ENCODE data around the gene ATP13A5.

The ATP13A5 gene, protein sequence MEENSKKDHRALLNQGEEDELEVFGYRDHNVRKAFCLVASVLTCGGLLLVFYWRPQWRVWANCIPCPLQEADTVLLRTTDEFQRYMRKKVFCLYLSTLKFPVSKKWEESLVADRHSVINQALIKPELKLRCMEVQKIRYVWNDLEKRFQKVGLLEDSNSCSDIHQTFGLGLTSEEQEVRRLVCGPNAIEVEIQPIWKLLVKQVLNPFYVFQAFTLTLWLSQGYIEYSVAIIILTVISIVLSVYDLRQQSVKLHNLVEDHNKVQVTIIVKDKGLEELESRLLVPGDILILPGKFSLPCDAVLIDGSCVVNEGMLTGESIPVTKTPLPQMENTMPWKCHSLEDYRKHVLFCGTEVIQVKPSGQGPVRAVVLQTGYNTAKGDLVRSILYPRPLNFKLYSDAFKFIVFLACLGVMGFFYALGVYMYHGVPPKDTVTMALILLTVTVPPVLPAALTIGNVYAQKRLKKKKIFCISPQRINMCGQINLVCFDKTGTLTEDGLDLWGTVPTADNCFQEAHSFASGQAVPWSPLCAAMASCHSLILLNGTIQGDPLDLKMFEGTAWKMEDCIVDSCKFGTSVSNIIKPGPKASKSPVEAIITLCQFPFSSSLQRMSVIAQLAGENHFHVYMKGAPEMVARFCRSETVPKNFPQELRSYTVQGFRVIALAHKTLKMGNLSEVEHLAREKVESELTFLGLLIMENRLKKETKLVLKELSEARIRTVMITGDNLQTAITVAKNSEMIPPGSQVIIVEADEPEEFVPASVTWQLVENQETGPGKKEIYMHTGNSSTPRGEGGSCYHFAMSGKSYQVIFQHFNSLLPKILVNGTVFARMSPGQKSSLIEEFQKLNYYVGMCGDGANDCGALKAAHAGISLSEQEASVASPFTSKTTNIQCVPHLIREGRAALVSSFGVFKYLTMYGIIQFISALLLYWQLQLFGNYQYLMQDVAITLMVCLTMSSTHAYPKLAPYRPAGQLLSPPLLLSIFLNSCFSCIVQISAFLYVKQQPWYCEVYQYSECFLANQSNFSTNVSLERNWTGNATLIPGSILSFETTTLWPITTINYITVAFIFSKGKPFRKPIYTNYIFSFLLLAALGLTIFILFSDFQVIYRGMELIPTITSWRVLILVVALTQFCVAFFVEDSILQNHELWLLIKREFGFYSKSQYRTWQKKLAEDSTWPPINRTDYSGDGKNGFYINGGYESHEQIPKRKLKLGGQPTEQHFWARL

DNA sequence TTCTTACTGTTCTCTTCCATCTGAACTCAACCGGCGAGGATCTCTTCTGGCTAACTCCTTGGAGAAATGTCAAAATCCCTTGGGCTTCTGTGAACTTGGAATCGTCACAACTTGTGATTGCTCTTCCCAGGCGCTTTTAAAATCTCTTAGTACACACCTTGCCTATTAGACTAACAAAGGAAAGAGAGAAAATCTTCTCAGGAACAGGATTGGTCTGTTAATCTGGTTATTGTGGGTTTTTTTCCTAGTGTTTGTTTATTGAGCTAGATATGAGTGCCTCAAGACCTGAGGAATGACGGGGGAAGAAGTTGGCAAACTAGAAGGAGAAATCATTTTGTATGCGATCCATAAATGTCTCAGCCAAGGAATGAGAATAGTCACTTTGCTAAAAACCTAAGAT lies at the start of gene ATP13A5:
TSS of gene ATP13A5 (minus strand) at position 48 of the 400 bp plus-strand sequence. CDS start at position 20, 28 bp downstream.
- DNase-seq (ENCODE audit: insufficient read length, low spot score), result no peak
- no peak for FAIRE-seq

DNA sequence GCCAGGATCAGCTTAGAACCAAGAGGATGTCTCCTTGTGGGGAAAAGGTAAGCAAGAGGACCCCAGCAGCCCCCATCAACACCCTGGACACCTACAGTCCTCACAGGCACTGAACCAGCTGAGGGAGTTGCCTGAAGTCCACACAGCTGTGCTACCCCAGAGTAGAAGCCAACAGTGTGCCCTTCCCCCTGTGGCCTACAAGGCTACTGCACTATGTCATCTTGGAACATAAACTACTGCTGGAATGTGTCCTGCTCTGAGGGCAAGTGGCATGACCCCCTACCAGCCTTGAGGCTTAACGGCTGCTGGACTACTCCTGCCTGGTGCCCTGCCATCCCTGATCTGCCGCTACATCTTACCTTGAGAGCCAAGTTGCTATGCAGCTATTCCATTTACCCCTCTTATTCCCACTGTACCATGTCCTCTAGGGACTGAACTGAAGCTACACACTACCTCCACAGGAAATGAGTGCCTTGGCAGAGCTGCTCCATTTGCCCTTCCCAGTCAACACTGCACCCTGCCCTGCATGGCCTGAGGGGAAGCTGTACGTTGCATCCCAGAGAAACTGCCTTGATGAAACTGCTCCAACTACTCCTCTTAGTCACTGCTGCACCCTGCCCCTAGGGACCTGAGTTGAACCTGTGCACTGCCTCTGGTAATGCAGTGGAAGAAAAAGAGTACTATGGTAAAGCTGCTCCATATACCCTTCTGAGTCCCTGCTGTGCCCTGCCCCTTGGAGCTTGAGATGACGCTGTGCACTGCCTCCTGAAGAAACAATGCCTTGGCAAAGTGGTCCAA lies 40.2 kb upstream of the ATP13A5 start:
- DNase-seq (ENCODE audit: insufficient read length, low spot score) (no peak), FAIRE-seq (no peak)

DNA sequence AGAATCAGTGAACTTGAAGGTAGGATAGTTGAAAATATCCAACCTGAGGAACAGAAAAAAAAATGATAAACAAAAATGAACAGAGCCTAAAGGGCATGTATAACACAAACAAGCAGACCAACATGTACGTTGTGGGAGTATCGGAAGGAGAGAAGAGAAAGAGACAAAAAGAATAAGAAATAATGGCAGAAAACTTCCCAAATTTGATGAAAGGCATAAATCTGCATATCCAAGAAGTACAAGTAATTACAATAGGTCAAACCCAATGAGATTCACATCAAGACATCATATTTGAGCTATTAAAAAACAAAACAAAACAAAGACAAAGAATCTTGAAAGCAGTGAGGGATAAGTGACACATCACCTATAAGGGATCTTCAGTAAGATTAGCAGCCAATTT lies 38.1 kb upstream of the ATP13A5 start:
- no peak for DNase-seq (ENCODE audit: insufficient read length, low spot score)
- no peak for FAIRE-seq

DNA sequence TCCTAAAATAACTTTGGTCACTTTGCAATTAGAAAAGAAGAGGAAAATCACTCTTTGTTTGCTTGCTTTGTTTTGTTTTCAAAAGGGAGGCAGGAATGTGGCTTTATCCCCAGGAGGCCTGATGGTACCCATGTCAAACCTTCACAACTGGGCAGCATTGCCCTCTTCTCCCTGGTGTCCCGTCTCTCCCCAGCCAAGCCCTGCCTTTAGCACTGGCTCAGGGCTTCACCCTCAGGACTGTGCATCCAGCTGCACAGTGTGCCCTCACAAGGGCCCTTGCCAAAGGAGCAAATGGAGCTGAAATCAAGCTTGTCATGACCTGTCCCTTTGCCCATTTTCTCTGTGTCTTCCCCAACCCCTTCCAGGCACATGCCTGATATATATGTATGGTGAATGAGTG lies 29.1 kb upstream of the ATP13A5 start:
- no peak for FAIRE-seq
- no peak for DNase-seq (ENCODE audit: insufficient read length, low spot score)

DNA sequence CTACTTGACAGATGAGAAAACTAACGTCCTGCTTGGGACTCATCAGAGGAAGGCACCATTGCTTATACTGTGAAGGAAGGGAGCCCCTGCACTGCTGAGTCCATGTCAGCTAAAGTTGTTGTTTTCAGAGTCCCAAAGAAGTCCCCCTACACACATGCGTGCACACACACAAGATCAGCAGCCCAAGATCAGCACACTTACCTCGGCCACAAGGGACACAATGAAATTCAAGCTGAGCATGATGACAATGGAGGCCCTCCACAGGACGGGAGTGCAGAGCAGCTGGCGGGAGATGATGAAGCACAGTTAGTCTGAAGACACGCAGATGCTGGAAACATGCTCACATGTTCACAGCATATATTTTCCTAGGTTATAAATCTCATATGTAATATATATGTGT lies 28.6 kb upstream of the ATP13A5 start:
- DNase-seq (ENCODE audit: insufficient read length, low spot score) (no peak), FAIRE-seq (no peak)

DNA sequence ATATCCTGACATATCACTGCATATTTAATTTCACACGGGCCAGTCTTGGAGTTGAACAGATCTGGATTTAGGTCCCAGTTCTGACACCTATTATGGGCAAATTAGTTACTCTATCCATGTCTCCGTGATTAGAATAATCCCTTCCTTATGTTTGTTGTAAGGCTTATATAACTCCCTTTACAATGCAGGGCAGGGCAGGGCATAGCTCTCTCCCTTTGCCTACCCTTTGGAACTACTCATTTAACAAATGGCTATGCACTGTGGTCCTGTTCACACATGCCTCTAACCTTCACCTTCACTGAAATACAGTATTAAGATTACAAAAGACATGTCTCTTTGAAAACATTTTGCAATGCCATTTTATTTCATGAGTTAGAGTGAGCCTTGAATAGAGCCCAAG lies 24.8 kb upstream of the ATP13A5 start:
- DNase-seq (ENCODE audit: insufficient read length, low spot score), result no peak
- FAIRE-seq, result no peak

DNA sequence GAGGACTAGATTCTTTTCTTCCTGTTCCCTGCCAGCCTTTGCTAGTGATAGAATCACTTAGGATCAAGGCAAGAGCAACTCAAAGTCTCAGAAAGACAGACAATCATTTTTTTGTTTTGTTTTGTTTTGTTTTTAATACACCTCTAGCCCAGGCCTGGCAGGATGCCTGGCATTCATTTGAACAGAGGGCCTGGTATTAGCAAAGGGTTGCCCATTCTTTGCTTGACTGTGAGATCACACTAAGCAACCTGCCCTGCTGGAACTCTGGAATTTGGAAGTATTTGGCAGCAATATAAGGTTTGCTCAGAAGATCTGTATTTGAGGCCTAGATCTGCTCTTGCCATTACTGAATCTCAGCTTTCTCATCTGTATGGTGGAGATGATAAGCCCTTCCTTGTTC lies 21.8 kb upstream of the ATP13A5 start:
- no peak for DNase-seq (ENCODE audit: insufficient read length, low spot score)

DNA sequence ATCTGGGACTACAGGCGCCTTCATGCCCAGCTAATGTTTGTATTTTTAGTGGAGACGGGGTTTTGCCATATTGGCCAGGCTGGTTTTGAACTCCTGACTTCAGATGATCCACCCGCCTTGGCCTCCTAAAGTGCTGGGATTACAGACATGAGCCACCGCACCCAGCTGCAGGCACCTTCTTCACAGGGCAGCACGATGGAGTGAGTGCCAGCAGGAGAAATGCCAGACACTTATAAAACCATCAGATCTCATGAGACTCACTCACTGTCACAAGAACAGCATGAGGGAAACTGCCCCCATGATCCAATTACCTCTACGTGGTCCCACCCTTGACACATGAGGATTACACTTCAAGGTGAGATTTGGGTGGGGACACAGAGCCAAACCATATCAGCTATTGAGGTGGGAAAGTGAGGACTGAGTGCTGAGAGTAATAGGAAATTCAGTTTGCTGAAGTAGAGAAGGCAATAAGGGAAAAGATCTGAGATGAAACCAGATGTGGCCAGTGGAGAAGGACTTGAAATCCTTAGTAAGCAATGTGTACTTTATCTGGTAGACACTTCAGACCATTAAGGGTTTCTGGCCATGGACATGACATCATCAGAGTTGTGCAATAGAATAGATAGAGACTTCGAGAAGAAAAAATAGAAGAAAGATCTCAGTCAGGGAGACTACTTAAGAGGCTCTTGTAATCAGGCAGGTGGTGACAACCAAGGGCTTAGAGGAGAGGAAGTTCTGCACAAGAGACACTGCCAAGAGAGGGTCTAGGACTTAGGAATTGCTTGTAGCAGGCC lies 18.1 kb upstream of the ATP13A5 start:
- FAIRE-seq (no peak), DNase-seq (ENCODE audit: insufficient read length, low spot score) (no peak)

More for the DNA sequence above, 21.8 kb upstream of the ATP13A5 start:
- no peak for FAIRE-seq

DNA sequence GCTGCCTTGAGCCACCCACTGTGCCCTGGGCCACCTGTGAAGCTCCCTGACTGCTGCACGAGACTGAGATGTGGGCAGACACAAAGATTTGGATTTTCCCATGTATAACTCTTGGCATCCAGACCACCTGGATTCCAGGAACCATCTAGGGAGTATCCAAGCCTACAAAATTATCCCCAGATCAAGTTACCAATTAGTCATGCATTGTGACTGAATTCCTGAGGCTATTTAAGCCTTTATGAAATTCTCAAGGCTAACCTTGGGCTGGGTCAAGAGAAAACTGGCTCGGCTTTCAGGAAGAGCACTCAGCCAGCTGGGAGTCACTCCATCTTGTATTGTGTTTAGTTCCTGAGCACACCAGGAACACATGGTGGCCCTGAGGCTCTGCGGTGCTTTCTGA lies 13.3 kb upstream of the ATP13A5 start:
- DNase-seq (ENCODE audit: insufficient read length, low spot score), result peak; percentile 15
- no peak for FAIRE-seq

DNA sequence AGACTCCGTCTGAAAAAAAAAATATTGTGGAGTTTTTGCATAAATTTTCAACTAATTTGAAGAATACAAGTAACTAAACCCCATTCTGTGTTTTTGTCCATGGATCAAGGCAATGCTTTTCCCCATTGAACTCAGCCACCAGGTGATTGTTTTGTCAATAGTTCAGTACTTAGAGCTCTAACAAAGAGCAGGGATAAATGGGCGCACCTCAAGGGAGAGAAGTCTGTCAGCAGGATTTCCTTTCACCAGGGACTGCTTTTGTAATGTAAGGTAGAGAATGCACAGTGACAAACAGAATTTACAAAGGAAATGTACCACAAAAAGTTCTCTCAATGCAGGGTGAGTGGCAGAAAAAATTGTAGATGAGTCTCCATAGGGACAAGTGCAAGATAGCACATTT lies 10.8 kb upstream of the ATP13A5 start:
- FAIRE-seq, result no peak
- no peak for DNase-seq (ENCODE audit: insufficient read length, low spot score)

DNA sequence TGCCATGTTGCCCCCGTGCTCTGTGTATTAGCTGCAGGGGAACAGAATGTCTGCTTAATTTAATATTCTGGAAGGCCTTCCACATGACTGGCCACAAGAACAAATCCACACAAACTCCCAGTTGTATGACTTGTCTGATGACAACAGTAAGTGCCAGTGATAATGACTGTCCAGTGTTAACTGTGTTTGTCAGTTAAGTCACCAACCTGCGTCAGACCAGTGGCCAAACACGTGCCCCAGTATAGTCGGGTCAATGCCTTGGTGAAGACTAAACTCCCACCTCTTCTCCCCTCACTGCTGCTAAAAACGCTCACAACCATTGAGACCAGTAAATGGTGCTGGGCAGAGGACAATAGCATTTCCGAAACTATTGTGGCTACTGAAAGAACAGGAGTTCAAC lies 9.8 kb upstream of the ATP13A5 start:
- FAIRE-seq (no peak), DNase-seq (ENCODE audit: insufficient read length, low spot score) (no peak)

DNA sequence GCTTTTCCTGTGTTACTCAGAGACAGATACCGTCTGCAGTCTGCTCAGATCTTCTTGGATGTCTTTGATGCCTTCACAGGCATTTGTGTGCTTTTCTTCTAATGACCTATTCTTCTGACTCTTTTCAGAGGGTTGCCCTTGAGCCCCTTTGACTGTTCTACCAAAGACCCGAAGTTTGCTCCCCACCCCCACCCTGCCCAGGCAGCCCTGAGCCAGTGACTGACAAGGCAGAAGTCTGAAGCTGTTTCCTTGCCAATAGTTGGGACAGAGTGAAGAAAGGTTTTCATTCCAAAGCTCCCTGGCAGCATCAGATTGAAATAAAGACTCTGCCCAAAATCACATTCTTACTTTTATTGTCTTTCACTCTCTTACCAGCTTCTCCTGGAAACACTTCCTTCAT lies 9.0 kb upstream of the ATP13A5 start:
- FAIRE-seq (no peak), DNase-seq (ENCODE audit: insufficient read length, low spot score) (no peak)

DNA sequence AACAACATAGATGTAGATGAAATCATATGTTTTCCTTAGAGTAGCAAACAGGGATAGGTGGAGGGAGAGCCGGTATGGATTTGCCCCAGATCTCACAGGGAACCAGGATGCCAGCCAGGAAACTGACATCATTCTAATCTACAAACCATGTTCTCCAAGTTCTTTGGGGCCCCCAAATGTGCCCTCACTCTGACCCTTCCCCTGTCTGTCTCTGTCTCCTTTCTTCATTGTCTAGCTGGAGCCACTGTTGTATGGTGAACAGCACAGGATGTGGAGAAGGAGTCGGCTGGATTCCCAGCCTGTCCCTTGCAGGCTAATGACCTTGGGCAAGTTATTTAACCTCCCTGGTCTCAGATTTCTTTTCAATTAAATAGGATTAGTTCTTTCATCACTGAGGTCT lies 962 bp downstream of the ATP13A5 start:
- DNase-seq (ENCODE audit: insufficient read length, low spot score), result no peak

DNA sequence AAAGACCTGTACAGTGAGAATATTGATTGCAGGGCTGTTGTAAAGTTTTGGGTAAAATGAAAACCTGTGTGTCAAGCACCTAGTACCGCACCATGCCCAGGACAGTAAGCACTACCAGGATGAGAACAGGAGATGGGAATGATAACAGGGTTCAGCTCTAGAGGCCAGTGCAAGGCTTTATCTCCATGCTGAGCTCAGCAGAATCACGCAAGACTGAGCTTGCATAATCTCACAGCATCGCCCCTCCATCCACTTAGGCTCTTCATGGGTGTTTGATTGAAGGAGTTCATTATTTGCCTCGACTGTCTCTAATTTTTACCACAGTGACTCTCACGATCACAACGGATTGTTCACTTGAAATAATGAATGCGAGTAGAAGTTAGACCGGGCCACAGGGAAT lies 2.9 kb downstream of the ATP13A5 start:
- no peak for DNase-seq (ENCODE audit: insufficient read length, low spot score)
- FAIRE-seq, result no peak

More for the DNA sequence above, 962 bp downstream of the ATP13A5 start:
- FAIRE-seq, result no peak

DNA sequence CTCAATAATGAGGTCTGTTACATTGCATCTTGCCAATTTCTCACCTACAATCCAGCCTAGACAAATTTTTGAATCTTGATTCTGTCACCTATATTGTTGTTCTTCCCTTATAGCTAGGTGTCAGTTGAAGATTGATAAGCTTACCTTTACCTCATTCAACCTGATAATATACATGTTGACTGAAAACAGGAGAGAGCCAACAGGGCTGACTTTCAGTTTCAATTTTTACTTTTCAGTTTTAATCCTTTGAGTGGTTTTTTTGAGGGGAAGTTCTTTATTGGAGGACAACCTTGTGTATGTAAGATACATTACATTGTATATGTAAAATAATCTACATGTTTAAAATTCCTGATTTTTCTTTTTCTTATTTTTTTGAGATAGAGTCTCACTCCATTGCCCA lies 5.8 kb downstream of the ATP13A5 start:
- DNase-seq (ENCODE audit: insufficient read length, low spot score) (no peak), FAIRE-seq (no peak)

DNA sequence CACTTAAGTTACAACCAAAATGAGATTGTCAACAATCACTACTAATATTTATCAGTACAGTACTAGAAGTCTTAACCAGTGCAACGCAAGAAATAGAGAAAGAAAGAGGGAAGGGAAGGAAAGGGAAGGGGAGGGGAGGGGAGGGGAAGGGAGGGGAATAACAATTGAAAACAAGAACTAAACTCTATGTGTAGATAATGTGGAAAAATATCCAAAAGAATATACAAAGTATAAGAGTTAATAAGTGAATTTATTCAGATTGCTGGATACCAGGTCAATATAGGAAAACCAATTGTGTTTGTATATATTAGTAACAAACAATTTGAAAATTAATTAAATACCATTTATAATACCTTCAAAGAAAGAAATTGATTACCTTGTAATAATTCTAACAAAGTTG lies 10.7 kb downstream of the ATP13A5 start:
- no peak for FAIRE-seq
- DNase-seq (ENCODE audit: insufficient read length, low spot score), result no peak

DNA sequence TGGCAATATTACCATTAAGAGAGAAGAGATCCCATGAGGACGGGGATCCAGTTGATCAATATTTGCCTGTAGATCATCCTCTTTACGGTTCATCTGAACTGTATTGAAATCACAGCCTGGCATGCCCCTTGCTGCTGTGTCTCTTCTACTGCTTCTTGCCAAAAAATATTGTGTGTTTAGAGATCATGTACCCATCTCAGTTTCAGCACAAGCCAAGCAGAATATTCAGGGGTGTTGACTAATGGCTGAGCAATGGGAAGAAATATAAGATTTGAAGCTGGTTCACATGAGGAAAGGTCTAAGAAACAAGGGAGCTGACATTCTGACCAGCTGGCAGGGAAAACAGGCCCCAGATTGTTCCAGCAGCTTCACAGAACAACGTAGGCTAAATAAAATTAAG lies 21.3 kb downstream of the ATP13A5 start:
- no peak for FAIRE-seq

DNA sequence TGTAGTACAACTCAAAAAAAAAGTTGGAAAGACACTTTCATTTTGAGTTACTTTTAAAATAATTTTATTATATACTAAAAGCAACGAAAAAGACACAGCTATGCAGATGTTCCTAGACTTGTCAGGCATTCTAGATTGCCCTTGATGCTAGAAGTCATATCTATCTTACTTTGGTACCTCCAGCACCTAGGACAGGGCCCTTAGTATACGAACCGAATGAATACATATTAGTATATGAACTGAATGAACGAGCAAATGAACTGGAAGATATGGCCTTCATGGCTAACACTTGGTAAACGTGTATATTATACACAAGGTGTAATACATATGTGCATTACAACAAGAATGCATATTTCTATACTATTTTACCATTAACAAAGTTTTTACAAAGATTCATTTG lies 24.1 kb downstream of the ATP13A5 start:
- DNase-seq (ENCODE audit: insufficient read length, low spot score) (no peak), FAIRE-seq (no peak)

More for the DNA sequence above, 21.3 kb downstream of the ATP13A5 start:
- no peak for DNase-seq (ENCODE audit: insufficient read length, low spot score)

DNA sequence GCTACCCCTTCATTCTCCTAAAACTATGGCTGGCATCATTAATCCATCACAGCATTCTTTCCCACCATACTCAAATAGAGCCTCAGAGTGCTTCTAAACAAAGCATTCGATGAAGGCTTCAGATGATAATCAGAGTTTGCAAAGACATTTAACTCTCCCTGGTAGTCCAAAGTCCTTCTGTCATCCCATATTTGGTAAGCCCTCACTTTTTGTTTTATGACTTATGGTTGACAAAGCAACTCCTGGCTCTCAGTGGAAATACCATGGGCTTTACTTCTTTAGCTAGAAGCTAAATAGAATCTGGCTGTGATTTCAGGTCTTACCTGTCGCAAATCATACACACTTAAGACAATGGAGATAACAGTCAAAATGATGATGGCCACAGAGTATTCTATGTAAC lies 27.8 kb downstream of the ATP13A5 start:
- no peak for FAIRE-seq

DNA sequence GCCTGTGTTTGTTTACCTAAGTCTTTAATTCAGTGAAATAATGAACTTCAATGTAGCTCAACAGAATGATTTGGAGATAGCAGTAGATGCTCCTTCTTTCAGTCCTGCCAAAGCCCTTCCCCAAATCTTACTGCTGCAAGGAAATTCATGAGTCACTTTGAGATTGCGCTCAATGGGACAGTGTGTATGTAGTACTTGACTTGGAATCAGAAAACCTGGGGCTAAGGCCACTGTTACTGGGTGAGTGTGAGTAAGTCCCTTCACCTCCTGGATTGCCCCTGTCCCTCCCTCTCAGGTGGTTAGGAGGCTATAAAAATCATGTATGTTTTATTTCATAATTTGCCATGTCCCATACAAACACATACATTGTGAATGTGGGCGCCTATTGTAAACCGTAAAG lies 29.9 kb downstream of the ATP13A5 start:
- no peak for DNase-seq (ENCODE audit: insufficient read length, low spot score)
- FAIRE-seq, result no peak

More for the DNA sequence above, 27.8 kb downstream of the ATP13A5 start:
- DNase-seq (ENCODE audit: insufficient read length, low spot score), result no peak
